DOHH2 (cell line): Measurements from ENCODE around the gene DGUOK.
"Not testable (repeated sequence)": the region's sequence is repeated elsewhere in the genome, so short reads cannot be mapped to it uniquely, and the experiment has no call there.

Source experiments
- H3F3A ChIP-seq: fragments of 200-600 bp; sonication (generic), shearing (Covaris generic); 2 replicates; pipeline ENCODE4 v1.6.0; 2016; ENCODE audit warnings: antibody characterized with exemption, mild to moderate bottlenecking; ENCODE audit not compliant: control insufficient read depth, insufficient read depth
- H3K27ac ChIP-seq: fragments of 200-600 bp; sonication (generic); 2 replicates; pipeline ENCODE4 v1.5.1; 2014; ENCODE audit warnings: low read depth, mild to moderate bottlenecking, low read length, moderate library complexity
- H3K27me3 ChIP-seq: fragments of 200-600 bp; sonication (generic); 2 replicates; pipeline ENCODE4 v1.6.1; 2014; ENCODE audit warnings: mild to moderate bottlenecking, low read length, mixed read lengths; ENCODE audit not compliant: control insufficient read depth
- H3K36me3 ChIP-seq: fragments of 200-600 bp; sonication (generic); 2 replicates; pipeline ENCODE4 v1.6.1; 2014; ENCODE audit warnings: mild to moderate bottlenecking, low read length, moderate library complexity, mixed read lengths; ENCODE audit not compliant: control insufficient read depth
- H3K4me1 ChIP-seq: fragments of 200-600 bp; sonication (generic); 2 replicates; pipeline ENCODE4 v1.6.1; 2014; ENCODE audit warnings: mild to moderate bottlenecking, low read length, mixed read lengths; ENCODE audit not compliant: control insufficient read depth
- H3K4me2 ChIP-seq: fragments of 200-600 bp; sonication (generic); 2 replicates; pipeline ENCODE4 v1.6.0; 2014; ENCODE audit warnings: mild to moderate bottlenecking, low read length, moderate library complexity
- H3K4me3 ChIP-seq: fragments of 200-600 bp; sonication (generic); 2 replicates; pipeline ENCODE4 v1.5.1; 2014; ENCODE audit warnings: mild to moderate bottlenecking, low read length, mixed read lengths
- H3K79me2 ChIP-seq: fragments of 200-600 bp; sonication (generic); 2 replicates; pipeline ENCODE4 v1.6.1; 2014; ENCODE audit warnings: mild to moderate bottlenecking, low read length, mixed read lengths; ENCODE audit not compliant: control insufficient read depth
- H3K9me2 ChIP-seq: fragments of 200-600 bp; sonication (generic); replicated peaks from 2 replicates; pipeline ENCODE4 v1.6.1; 2014; ENCODE audit warnings: mild to moderate bottlenecking, low read length, mixed read lengths; ENCODE audit not compliant: control insufficient read depth
- H3K9me3 ChIP-seq: fragments of 200-600 bp; sonication (generic); 2 replicates; pipeline ENCODE4 v1.6.1; 2014; ENCODE audit warnings: antibody characterized with exemption, low read length, mixed read lengths; ENCODE audit not compliant: control insufficient read depth, insufficient read depth
- H4K20me1 ChIP-seq: fragments of 200-600 bp; sonication (generic); 2 replicates; pipeline ENCODE4 v1.6.0; 2014; ENCODE audit warnings: low read depth, mild to moderate bottlenecking, antibody characterized with exemption, low read length, moderate library complexity; ENCODE audit not compliant: control insufficient read depth, insufficient read depth
- CTCF ChIP-seq: fragments of 200-600 bp; sonication (generic); IDR thresholded peaks from one replicate; pipeline ENCODE4 v1.5.1; 2014; ENCODE audit warnings: antibody characterized with exemption, mild to moderate bottlenecking, low read depth, low read length; ENCODE audit not compliant: poor library complexity, severe bottlenecking
- EZH2phosphoT487 ChIP-seq: fragments of 200-600 bp; sonication (generic); IDR thresholded peaks from 2 replicates; pipeline ENCODE4 v1.6.1; 2017; ENCODE audit warnings: borderline replicate concordance, mild to moderate bottlenecking, antibody characterized with exemption, low read length, moderate library complexity, mixed read lengths

Gene DGUOK

GRCh38 chr2:73937899-73938298, 11.2 kb downstream of the DGUOK start:
- peaks cover 24% of the 10 kb centered on the region for H4K20me1 ChIP-seq
- H3K27ac ChIP-seq = no peak overlapping the region
- no peaks in the 10 kb centered on the region for H3K9me3 ChIP-seq
- H3F3A ChIP-seq = no peaks in the 10 kb centered on the region
- H3K4me3 ChIP-seq = no peak overlapping the region
- H3K4me2 ChIP-seq = no peak overlapping the region
- TF ChIP-seq EZH2phosphoT487 (no peak), CTCF (no peak)
- peaks cover 85% of the 10 kb centered on the region for H3K36me3 ChIP-seq
- no peaks in the 10 kb centered on the region for H3K27me3 ChIP-seq
- H3K4me1 ChIP-seq = peaks cover 15% of the 10 kb centered on the region
- peaks cover 96% of the 10 kb centered on the region for H3K79me2 ChIP-seq
- H3K9me2 ChIP-seq = no peaks in the 10 kb centered on the region

DNA sequence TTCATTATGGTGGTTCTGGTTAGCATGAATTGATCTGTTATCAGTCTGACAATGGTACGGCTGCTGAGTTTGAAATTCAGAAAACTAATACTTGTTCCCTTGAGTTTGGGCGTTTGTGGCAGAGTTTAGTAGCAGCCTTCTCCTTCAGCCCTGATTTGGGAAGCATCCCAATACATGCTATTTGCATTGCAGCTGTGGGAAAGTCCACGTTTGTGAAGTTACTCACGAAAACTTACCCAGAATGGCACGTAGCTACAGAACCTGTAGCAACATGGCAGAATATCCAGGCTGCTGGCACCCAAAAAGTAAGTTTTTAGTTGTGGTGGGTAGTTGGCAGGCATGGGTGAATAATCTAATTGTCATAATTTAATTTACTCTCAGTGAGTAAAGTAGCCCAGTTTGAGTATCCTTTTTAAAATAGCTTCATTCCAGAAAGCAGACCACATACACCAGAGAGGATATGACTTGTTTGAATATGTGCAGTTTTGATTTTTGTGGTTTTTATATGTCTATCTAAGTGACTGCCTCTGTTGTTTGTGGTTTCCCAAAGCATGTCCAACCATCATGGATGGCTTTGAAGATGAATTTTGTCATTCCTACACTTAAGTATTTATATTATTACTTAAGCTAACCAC, 12.2 kb downstream of the DGUOK start:
- Histone ChIP-seq H3K9me2 (no peaks in the 10 kb centered on the region), H3K36me3 (peaks cover 85% of the 10 kb centered on the region), H3K4me3 (no peak overlapping the region), H3K79me2 (peaks cover 96% of the 10 kb centered on the region), H4K20me1 (peaks cover 24% of the 10 kb centered on the region), H3F3A (no peaks in the 10 kb centered on the region), H3K4me2 (no peak overlapping the region), H3K9me3 (no peaks in the 10 kb centered on the region), H3K27ac (no peak overlapping the region), H3K4me1 (peaks cover 15% of the 10 kb centered on the region), H3K27me3 (no peaks in the 10 kb centered on the region)
- TF ChIP-seq CTCF (no peak), EZH2phosphoT487 (no peak)

- H3K36me3 ChIP-seq = peaks cover 85% of the 10 kb centered on the region
- no peaks in the 10 kb centered on the region for H3K27me3 ChIP-seq
- H3K27ac ChIP-seq = no peak overlapping the region
- H3K4me2 ChIP-seq = no peak overlapping the region
- H3F3A ChIP-seq = no peaks in the 10 kb centered on the region
- no peaks in the 10 kb centered on the region for H3K9me2 ChIP-seq
- H3K4me1 ChIP-seq = peaks cover 15% of the 10 kb centered on the region
- TF ChIP-seq CTCF (no peak), EZH2phosphoT487 (no peak)
- H3K9me3 ChIP-seq = no peaks in the 10 kb centered on the region
- H4K20me1 ChIP-seq = peaks cover 25% of the 10 kb centered on the region; the same call in 1 of the 2 replicates
- no peak overlapping the region for H3K4me3 ChIP-seq
- peaks cover 96% of the 10 kb centered on the region for H3K79me2 ChIP-seq
Observed at GRCh38 chr2:73939419-73939818, 12.7 kb downstream of the DGUOK start.

- peaks cover 97% of the 10 kb centered on the region for H3K79me2 ChIP-seq
- H3K27ac ChIP-seq, H3K4me2 ChIP-seq, H3K4me3 ChIP-seq, H3K9me2 ChIP-seq, H3F3A ChIP-seq, H3K9me3 ChIP-seq, H3K27me3 ChIP-seq: not testable (repeated sequence)
- H3K4me1 ChIP-seq = peaks cover 15% of the 10 kb centered on the region
- H3K36me3 ChIP-seq = peaks cover 88% of the 10 kb centered on the region
- peaks cover 29% of the 10 kb centered on the region; the same call in 1 of the 2 replicates for H4K20me1 ChIP-seq
Observed at GRCh38 chr2:73940066-73940465, 13.4 kb downstream of the DGUOK start.
